ENCODE results near the gene SMC5.

Gene SMC5

GRCh38 chr9:70222354-70222753, 36.4 kb upstream of the SMC5 start:
- WGBS (ENCODE audit: extremely low coverage, insufficient coverage, insufficient read length), result no CpG with 5 or more reads among the region's 1 CpG

GRCh38 chr9:70228118-70228517, 30.7 kb upstream of the SMC5 start:
- Histone ChIP-seq H2BK5ac (ENCODE audit: low read depth, low read length, poor library complexity) (no peak overlapping the region), H4K91ac (ENCODE audit: low read depth, low read length) (no peak overlapping the region), H2AFZ (ENCODE audit: insufficient read depth, low read length, poor library complexity) (no peak overlapping the region), H3K4ac (ENCODE audit: low read depth, low read length) (no peak overlapping the region), H3K79me1 (ENCODE audit: low read length) (no peaks in the 10 kb centered on the region), H3K4me3 (ENCODE audit: low read depth, low read length) (no peak overlapping the region), H3K9me3 (ENCODE audit: insufficient read depth, low read depth, low read length) (no peaks in the 10 kb centered on the region), H4K8ac (ENCODE audit: low read depth, low read length) (no peak overlapping the region), H4K12ac (ENCODE audit: low read depth, low read length) (no peak overlapping the region), H3K27me3 (ENCODE audit: insufficient read depth, low read length) (no peaks in the 10 kb centered on the region), H3K4me2 (ENCODE audit: low read length) (no peak overlapping the region), H3K4me1 (ENCODE audit: control insufficient read depth in 1 of 2, insufficient read depth in 2 of 2, low read length in 2 of 2) (no peaks in the 10 kb centered on the region), H3K9ac (ENCODE audit: low read length) (no peak overlapping the region), H3K27ac (ENCODE audit: low read depth, low read length) (no peak overlapping the region), H2BK120ac (ENCODE audit: insufficient read depth, low read length, poor library complexity) (no peak overlapping the region), H2BK12ac (ENCODE audit: low read length) (no peak overlapping the region), H3K23ac (ENCODE audit: low read length) (no peak overlapping the region), H2AK5ac (ENCODE audit: low read length) (no peak overlapping the region), H3K36me3 (ENCODE audit: control insufficient read depth in 1 of 2, insufficient read depth in 2 of 2, low read length in 2 of 2) (no peaks in the 10 kb centered on the region), H3K79me2 (ENCODE audit: control insufficient read depth, insufficient read depth, low read length, poor library complexity) (no peaks in the 10 kb centered on the region), H3K18ac (ENCODE audit: low read length) (no peak overlapping the region), H3K14ac (ENCODE audit: low read length) (no peak overlapping the region)
- DNase-seq, result no peak
- no CpG with 5 or more reads among the region's 2 CpGs for WGBS (ENCODE audit: extremely low coverage, insufficient coverage, insufficient read length)

More at GRCh38 chr9:70222354-70222753, 36.4 kb upstream of the SMC5 start:
- H3K4me3 ChIP-seq (ENCODE audit: low read depth, low read length), result no peak overlapping the region
- H3K79me1 ChIP-seq (ENCODE audit: low read length), result no peaks in the 10 kb centered on the region
- H3K4me2 ChIP-seq (ENCODE audit: low read length), result no peak overlapping the region
- no peak overlapping the region for H2BK12ac ChIP-seq (ENCODE audit: low read length)
- H3K4ac ChIP-seq (ENCODE audit: low read depth, low read length), result no peak overlapping the region
- H3K9me3 ChIP-seq (ENCODE audit: insufficient read depth, low read depth, low read length), result peaks cover 1% of the 10 kb centered on the region
- H2BK5ac ChIP-seq (ENCODE audit: low read depth, low read length, poor library complexity), result no peak overlapping the region
- H3K23ac ChIP-seq (ENCODE audit: low read length), result no peak overlapping the region
- no peak for DNase-seq
- no peak overlapping the region for H4K91ac ChIP-seq (ENCODE audit: low read depth, low read length)
- H3K4me1 ChIP-seq (ENCODE audit: control insufficient read depth in 1 of 2, insufficient read depth in 2 of 2, low read length in 2 of 2), result no peaks in the 10 kb centered on the region
- H2AK5ac ChIP-seq (ENCODE audit: low read length), result no peak overlapping the region
- no peak overlapping the region for H3K27ac ChIP-seq (ENCODE audit: low read depth, low read length)
- no peak overlapping the region for H4K12ac ChIP-seq (ENCODE audit: low read depth, low read length)
- H3K14ac ChIP-seq (ENCODE audit: low read length), result no peak overlapping the region
- no peak overlapping the region for H4K8ac ChIP-seq (ENCODE audit: low read depth, low read length)
- no peak overlapping the region for H2AFZ ChIP-seq (ENCODE audit: insufficient read depth, low read length, poor library complexity)
- no peak overlapping the region for H3K18ac ChIP-seq (ENCODE audit: low read length)
- no peak overlapping the region for H2BK120ac ChIP-seq (ENCODE audit: insufficient read depth, low read length, poor library complexity)
- H3K79me2 ChIP-seq (ENCODE audit: control insufficient read depth, insufficient read depth, low read length, poor library complexity), result peaks cover 2% of the 10 kb centered on the region
- no peak overlapping the region for H3K9ac ChIP-seq (ENCODE audit: low read length)
- H3K27me3 ChIP-seq (ENCODE audit: insufficient read depth, low read length), result no peaks in the 10 kb centered on the region
- no peaks in the 10 kb centered on the region for H3K36me3 ChIP-seq (ENCODE audit: control insufficient read depth in 1 of 2, insufficient read depth in 2 of 2, low read length in 2 of 2)

GRCh38 chr9:70228611-70229010, 30.2 kb upstream of the SMC5 start:
- no CpG with 5 or more reads among the region's 2 CpGs for WGBS (ENCODE audit: extremely low coverage, insufficient coverage, insufficient read length)

GRCh38 chr9:70229026-70229425, 29.8 kb upstream of the SMC5 start:
- no CpG with 5 or more reads among the region's 4 CpGs for WGBS (ENCODE audit: extremely low coverage, insufficient coverage, insufficient read length)
- Histone ChIP-seq H2AK5ac (ENCODE audit: low read length) (no peak overlapping the region), H3K4ac (ENCODE audit: low read depth, low read length) (no peak overlapping the region), H3K4me3 (ENCODE audit: low read depth, low read length) (no peak overlapping the region), H2BK5ac (ENCODE audit: low read depth, low read length, poor library complexity) (no peak overlapping the region), H4K8ac (ENCODE audit: low read depth, low read length) (no peak overlapping the region), H3K18ac (ENCODE audit: low read length) (no peak overlapping the region), H3K79me1 (ENCODE audit: low read length) (no peaks in the 10 kb centered on the region), H4K12ac (ENCODE audit: low read depth, low read length) (no peak overlapping the region), H3K4me2 (ENCODE audit: low read length) (no peak overlapping the region), H3K4me1 (ENCODE audit: control insufficient read depth in 1 of 2, insufficient read depth in 2 of 2, low read length in 2 of 2) (no peaks in the 10 kb centered on the region), H2BK12ac (ENCODE audit: low read length) (no peak overlapping the region), H3K27ac (ENCODE audit: low read depth, low read length) (no peak overlapping the region), H3K9ac (ENCODE audit: low read length) (no peak overlapping the region), H2BK120ac (ENCODE audit: insufficient read depth, low read length, poor library complexity) (no peak overlapping the region), H3K9me3 (ENCODE audit: insufficient read depth, low read depth, low read length) (no peaks in the 10 kb centered on the region), H2AFZ (ENCODE audit: insufficient read depth, low read length, poor library complexity) (no peak overlapping the region), H3K14ac (ENCODE audit: low read length) (no peak overlapping the region), H3K36me3 (ENCODE audit: control insufficient read depth in 1 of 2, insufficient read depth in 2 of 2, low read length in 2 of 2) (no peaks in the 10 kb centered on the region), H3K79me2 (ENCODE audit: control insufficient read depth, insufficient read depth, low read length, poor library complexity) (no peaks in the 10 kb centered on the region), H3K23ac (ENCODE audit: low read length) (no peak overlapping the region), H3K27me3 (ENCODE audit: insufficient read depth, low read length) (no peaks in the 10 kb centered on the region), H4K91ac (ENCODE audit: low read depth, low read length) (no peak overlapping the region)
- DNase-seq, result no peak

More at GRCh38 chr9:70228611-70229010, 30.2 kb upstream of the SMC5 start:
- H2BK120ac ChIP-seq (ENCODE audit: insufficient read depth, low read length, poor library complexity), result no peak overlapping the region
- H3K4me3 ChIP-seq (ENCODE audit: low read depth, low read length), result no peak overlapping the region
- H3K14ac ChIP-seq (ENCODE audit: low read length), result no peak overlapping the region
- H3K4ac ChIP-seq (ENCODE audit: low read depth, low read length), result no peak overlapping the region
- no peaks in the 10 kb centered on the region for H3K27me3 ChIP-seq (ENCODE audit: insufficient read depth, low read length)
- no peak overlapping the region for H4K8ac ChIP-seq (ENCODE audit: low read depth, low read length)
- no peak overlapping the region for H4K12ac ChIP-seq (ENCODE audit: low read depth, low read length)
- no peaks in the 10 kb centered on the region for H3K9me3 ChIP-seq (ENCODE audit: insufficient read depth, low read depth, low read length)
- no peak overlapping the region for H2BK12ac ChIP-seq (ENCODE audit: low read length)
- no peaks in the 10 kb centered on the region for H3K36me3 ChIP-seq (ENCODE audit: control insufficient read depth in 1 of 2, insufficient read depth in 2 of 2, low read length in 2 of 2)
- no peak overlapping the region for H2AK5ac ChIP-seq (ENCODE audit: low read length)
- H3K4me1 ChIP-seq (ENCODE audit: control insufficient read depth in 1 of 2, insufficient read depth in 2 of 2, low read length in 2 of 2), result no peaks in the 10 kb centered on the region
- no peak overlapping the region for H3K18ac ChIP-seq (ENCODE audit: low read length)
- no peaks in the 10 kb centered on the region for H3K79me1 ChIP-seq (ENCODE audit: low read length)
- no peak overlapping the region for H2BK5ac ChIP-seq (ENCODE audit: low read depth, low read length, poor library complexity)
- no peak for DNase-seq
- H4K91ac ChIP-seq (ENCODE audit: low read depth, low read length), result no peak overlapping the region
- H3K4me2 ChIP-seq (ENCODE audit: low read length), result no peak overlapping the region
- no peaks in the 10 kb centered on the region for H3K79me2 ChIP-seq (ENCODE audit: control insufficient read depth, insufficient read depth, low read length, poor library complexity)
- H3K23ac ChIP-seq (ENCODE audit: low read length), result no peak overlapping the region
- no peak overlapping the region for H3K27ac ChIP-seq (ENCODE audit: low read depth, low read length)
- H3K9ac ChIP-seq (ENCODE audit: low read length), result no peak overlapping the region
- no peak overlapping the region for H2AFZ ChIP-seq (ENCODE audit: insufficient read depth, low read length, poor library complexity)
